Right lobe of liver (tissue), 4 donors: ENCODE results near the gene PFKFB3.

Experiments
- CTCF ChIP-seq, 4 donors: fragments of 200-600 bp in 3 of 4; fragments of 450-650 bp in 1 of 4; IDR thresholded peaks; one replicate each; pipeline versions ENCODE4 v1.5.1 to v1.8.0; 2016 to 2022; ENCODE audit warnings: antibody characterized with exemption in 4 of 4, mild to moderate bottlenecking in 2 of 4
- POLR2A ChIP-seq: fragments of 450-650 bp; IDR thresholded peaks from one replicate; pipeline ENCODE4 v1.6.1; 2017; ENCODE audit warnings: antibody characterized with exemption, mild to moderate bottlenecking
- donor health status: DM: no; HTN: no; CAD: no.
- donor health status: DM: no; HTN: no; CAD: no.
- donor health status: DM: no; HTN: yes; CAD: no.

- no peak for TF ChIP-seq CTCF (IDR thresholded peaks at IDR 0.05)
- no peak for TF ChIP-seq POLR2A
These were observed 11.2 kb upstream of the PFKFB3 start for GRCh38 chr10:6191569-6191968.
